ENCODE data around the gene LCLAT1.

The LCLAT1 gene

DNA sequence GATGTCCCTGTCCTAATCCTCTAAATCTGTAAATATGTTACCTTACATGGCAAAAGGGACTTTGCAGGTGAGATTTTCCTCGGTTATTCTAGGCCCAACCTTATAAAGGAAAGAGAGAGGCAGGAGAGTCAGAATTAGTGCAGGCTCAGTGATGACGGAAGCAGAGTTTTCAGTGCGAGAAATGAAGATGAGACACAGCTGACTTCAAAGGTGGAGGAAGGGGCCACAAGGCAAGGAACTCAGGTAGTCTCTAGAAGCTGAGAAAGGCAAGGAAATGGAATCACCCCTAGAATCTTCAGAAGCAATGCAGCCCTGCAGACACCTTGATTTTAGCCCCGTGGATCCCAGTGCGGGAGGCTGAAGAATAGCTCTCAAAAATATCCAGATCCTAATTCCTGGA is 7.2 kb upstream of the LCLAT1 start:
- Histone ChIP-seq H3K79me2 (ENCODE audit: control insufficient read depth, low read length) (no peaks in the 10 kb centered on the region), H4K20me1 (ENCODE audit: control insufficient read depth, insufficient read depth, low read depth, low read length) (no peaks in the 10 kb centered on the region), H3K9me3 (ENCODE audit: control insufficient read depth, insufficient read depth, low read length) (no peaks in the 10 kb centered on the region), H3K27me3 (ENCODE audit: control insufficient read depth, low read length) (no peaks in the 10 kb centered on the region), H3K36me3 (ENCODE audit: control insufficient read depth, low read length) (no peaks in the 10 kb centered on the region), H3K4me3 (ENCODE audit: low read length) (no peak overlapping the region), H3K9me2 (replicated peaks; ENCODE audit: control insufficient read depth, low read length) (no peaks in the 10 kb centered on the region), H3K27ac (ENCODE audit: low read depth, low read length) (no peak overlapping the region), H3K4me1 (ENCODE audit: control insufficient read depth, low read length) (peaks cover 23% of the 10 kb centered on the region), H3K4me2 (ENCODE audit: low read length) (no peak overlapping the region), H3F3A (ENCODE audit: control insufficient read depth, insufficient read depth) (peaks cover 8% of the 10 kb centered on the region)
- TF ChIP-seq, protein P1, sequence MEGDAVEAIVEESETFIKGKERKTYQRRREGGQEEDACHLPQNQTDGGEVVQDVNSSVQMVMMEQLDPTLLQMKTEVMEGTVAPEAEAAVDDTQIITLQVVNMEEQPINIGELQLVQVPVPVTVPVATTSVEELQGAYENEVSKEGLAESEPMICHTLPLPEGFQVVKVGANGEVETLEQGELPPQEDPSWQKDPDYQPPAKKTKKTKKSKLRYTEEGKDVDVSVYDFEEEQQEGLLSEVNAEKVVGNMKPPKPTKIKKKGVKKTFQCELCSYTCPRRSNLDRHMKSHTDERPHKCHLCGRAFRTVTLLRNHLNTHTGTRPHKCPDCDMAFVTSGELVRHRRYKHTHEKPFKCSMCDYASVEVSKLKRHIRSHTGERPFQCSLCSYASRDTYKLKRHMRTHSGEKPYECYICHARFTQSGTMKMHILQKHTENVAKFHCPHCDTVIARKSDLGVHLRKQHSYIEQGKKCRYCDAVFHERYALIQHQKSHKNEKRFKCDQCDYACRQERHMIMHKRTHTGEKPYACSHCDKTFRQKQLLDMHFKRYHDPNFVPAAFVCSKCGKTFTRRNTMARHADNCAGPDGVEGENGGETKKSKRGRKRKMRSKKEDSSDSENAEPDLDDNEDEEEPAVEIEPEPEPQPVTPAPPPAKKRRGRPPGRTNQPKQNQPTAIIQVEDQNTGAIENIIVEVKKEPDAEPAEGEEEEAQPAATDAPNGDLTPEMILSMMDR (IDR thresholded peaks at IDR 0.05; ENCODE audit: low read depth, low read length, poor library complexity, severe bottlenecking) = no peak
- no peak for TF ChIP-seq EZH2phosphoT487 (IDR thresholded peaks at IDR 0.05; ENCODE audit: borderline replicate concordance, low read length)

DNA sequence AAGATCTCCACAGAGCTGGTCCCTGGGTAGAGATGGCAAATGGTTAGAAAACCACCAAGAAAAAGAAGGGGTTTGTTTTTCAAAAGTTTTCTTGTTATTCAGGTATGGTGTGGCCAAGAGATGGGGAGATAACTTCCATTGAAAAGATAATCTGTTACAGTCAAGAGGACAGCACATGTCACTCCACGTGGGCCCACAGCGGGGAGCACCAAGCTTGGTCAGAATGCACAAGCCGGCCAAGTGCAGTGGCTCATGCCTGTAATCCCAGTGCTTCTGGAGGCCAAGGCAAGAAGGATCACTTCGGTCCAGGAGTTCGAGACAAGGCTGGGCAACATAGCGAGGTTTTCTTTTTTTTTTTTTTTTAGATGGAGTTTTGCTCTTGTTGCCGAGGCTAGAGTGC is 6.0 kb upstream of the LCLAT1 start:
- Histone ChIP-seq H4K20me1 (ENCODE audit: control insufficient read depth, insufficient read depth, low read depth, low read length) (no peaks in the 10 kb centered on the region), H3K79me2 (ENCODE audit: control insufficient read depth, low read length) (no peaks in the 10 kb centered on the region), H3K9me2 (replicated peaks; ENCODE audit: control insufficient read depth, low read length) (no peaks in the 10 kb centered on the region), H3K4me1 (ENCODE audit: control insufficient read depth, low read length) (peaks cover 22% of the 10 kb centered on the region), H3K4me3 (ENCODE audit: low read length) (no peak overlapping the region), H3K36me3 (ENCODE audit: control insufficient read depth, low read length) (no peaks in the 10 kb centered on the region), H3K4me2 (ENCODE audit: low read length) (no peak overlapping the region), H3K27ac (ENCODE audit: low read depth, low read length) (no peak overlapping the region), H3K27me3 (ENCODE audit: control insufficient read depth, low read length) (no peaks in the 10 kb centered on the region), H3F3A (ENCODE audit: control insufficient read depth, insufficient read depth) (peaks cover 8% of the 10 kb centered on the region), H3K9me3 (ENCODE audit: control insufficient read depth, insufficient read depth, low read length) (no peaks in the 10 kb centered on the region)
- no peak for TF ChIP-seq EZH2phosphoT487 (IDR thresholded peaks at IDR 0.05; ENCODE audit: borderline replicate concordance, low read length)
- TF ChIP-seq, protein P1 (IDR thresholded peaks at IDR 0.05; ENCODE audit: low read depth, low read length, poor library complexity, severe bottlenecking) = no peak

DNA sequence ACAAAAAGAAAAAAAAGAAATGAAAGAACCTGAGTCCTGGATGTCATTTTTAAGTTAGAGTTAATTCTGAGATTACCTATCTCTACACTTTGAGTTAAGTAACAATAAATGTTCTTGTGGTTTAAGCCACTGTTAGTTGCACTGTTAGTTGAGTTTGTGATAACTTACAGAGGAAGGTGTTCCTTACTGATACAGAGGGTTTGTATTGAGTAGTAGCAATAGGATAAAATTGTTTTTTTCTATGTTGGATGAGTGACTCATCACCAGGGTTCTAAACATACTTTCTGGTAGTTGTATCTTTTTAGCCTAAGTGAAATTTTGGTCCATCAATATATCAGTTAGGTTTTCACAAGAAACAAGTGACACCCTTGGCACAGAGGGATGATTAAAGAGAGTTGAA is 4.0 kb upstream of the LCLAT1 start:
- Histone ChIP-seq H3K36me3 (ENCODE audit: control insufficient read depth, low read length) (no peaks in the 10 kb centered on the region), H3K9me2 (replicated peaks; ENCODE audit: control insufficient read depth, low read length) (no peaks in the 10 kb centered on the region), H4K20me1 (ENCODE audit: control insufficient read depth, insufficient read depth, low read depth, low read length) (no peaks in the 10 kb centered on the region), H3K4me2 (ENCODE audit: low read length) (no peak overlapping the region), H3K9me3 (ENCODE audit: control insufficient read depth, insufficient read depth, low read length) (no peaks in the 10 kb centered on the region), H3K27ac (ENCODE audit: low read depth, low read length) (no peak overlapping the region), H3F3A (ENCODE audit: control insufficient read depth, insufficient read depth) (no peaks in the 10 kb centered on the region), H3K27me3 (ENCODE audit: control insufficient read depth, low read length) (no peaks in the 10 kb centered on the region), H3K4me1 (ENCODE audit: control insufficient read depth, low read length) (peaks cover 15% of the 10 kb centered on the region), H3K79me2 (ENCODE audit: control insufficient read depth, low read length) (peaks cover 16% of the 10 kb centered on the region), H3K4me3 (ENCODE audit: low read length) (no peak overlapping the region)
- TF ChIP-seq, protein P1 (IDR thresholded peaks at IDR 0.05; ENCODE audit: low read depth, low read length, poor library complexity, severe bottlenecking) = no peak
- no peak for TF ChIP-seq EZH2phosphoT487 (IDR thresholded peaks at IDR 0.05; ENCODE audit: borderline replicate concordance, low read length)

DNA sequence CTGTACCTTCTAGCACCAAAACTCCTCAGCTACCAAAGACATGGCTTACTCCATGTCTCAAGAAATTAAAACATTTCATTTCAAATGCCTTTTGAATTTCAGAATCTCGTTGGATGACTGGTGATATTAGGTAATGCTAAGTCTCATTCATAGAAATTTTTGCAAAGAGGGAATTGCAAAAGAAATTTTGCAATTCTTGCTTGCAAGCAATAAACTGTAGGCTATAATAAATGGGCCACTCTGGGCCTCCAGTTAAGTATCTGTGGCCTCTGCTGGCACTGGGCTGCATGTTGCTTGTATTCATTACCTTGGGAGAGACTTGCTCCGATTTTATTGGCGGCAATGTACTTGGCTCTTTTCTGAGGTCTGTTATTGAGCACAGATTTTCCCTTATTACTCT is 2.8 kb upstream of the LCLAT1 start:
- H4K20me1 ChIP-seq (ENCODE audit: control insufficient read depth, insufficient read depth, low read depth, low read length) = no peaks in the 10 kb centered on the region
- H3K27ac ChIP-seq (ENCODE audit: low read depth, low read length) = no peak overlapping the region
- no peaks in the 10 kb centered on the region for H3K9me2 ChIP-seq (replicated peaks; ENCODE audit: control insufficient read depth, low read length)
- H3K27me3 ChIP-seq (ENCODE audit: control insufficient read depth, low read length) = no peaks in the 10 kb centered on the region
- peaks cover 3% of the 10 kb centered on the region; the same call in 1 of the 2 replicates for H3K36me3 ChIP-seq (ENCODE audit: control insufficient read depth, low read length)
- H3F3A ChIP-seq (ENCODE audit: control insufficient read depth, insufficient read depth) = no peaks in the 10 kb centered on the region
- no peaks in the 10 kb centered on the region for H3K9me3 ChIP-seq (ENCODE audit: control insufficient read depth, insufficient read depth, low read length)
- H3K79me2 ChIP-seq (ENCODE audit: control insufficient read depth, low read length) = peaks cover 28% of the 10 kb centered on the region
- H3K4me1 ChIP-seq (ENCODE audit: control insufficient read depth, low read length) = peaks cover 22% of the 10 kb centered on the region
- TF ChIP-seq, protein P1 (IDR thresholded peaks at IDR 0.05; ENCODE audit: low read depth, low read length, poor library complexity, severe bottlenecking) = no peak
- TF ChIP-seq EZH2phosphoT487 (IDR thresholded peaks at IDR 0.05; ENCODE audit: borderline replicate concordance, low read length) = no peak
- H3K4me2 ChIP-seq (ENCODE audit: low read length) = no peak overlapping the region
- no peak overlapping the region for H3K4me3 ChIP-seq (ENCODE audit: low read length)

Measured in DOHH2 (cell line).